NCI-H2227 treated with DMSO at 0.1 percent for 48 hours (cell line): ENCODE measurements around the gene RNF14.
"Not testable (repeated sequence)": the region's sequence is repeated elsewhere in the genome, so short reads cannot be mapped to it uniquely, and the experiment has no call there.

Source experiments
- DNase-seq: peaks from one replicate; lab custom pipeline; 2025; lab: John Stamatoyannopoulos, UW

Gene RNF14

DNA sequence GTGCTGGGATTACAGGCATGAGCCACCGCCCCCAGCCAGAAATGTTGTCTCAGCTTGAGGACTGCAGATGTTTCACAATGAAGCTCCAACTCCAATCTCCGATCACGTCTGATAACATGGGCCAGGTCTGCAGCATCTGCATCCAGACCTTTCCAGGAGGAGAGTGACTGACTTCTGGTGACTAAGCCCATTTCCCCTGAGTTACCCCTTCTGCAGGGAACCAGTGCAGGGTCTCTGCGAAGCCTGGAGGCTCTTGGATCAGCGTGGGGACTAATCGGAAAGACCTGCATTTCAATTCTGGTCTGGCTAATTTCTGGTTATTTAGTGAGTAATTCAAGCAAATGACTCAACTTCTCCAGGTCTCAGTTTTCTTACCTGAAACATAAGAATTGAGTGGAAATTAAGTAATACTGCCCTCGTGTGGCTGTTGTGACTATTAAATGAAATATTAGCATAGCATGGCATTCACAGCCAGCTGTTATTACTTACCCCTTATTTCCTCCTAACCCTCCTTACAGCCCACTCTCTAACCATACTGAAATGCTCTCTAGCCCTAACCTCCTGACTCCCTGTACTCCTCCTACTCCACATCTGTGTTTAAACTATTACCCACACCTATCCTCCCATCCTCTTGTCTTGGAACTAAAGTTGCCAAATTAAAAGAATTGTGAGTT lies 46.1 kb downstream of the RNF14 start:
- peak; percentile 16 for DNase-seq

- no peak for DNase-seq
Observed at GRCh38 chr5:142015781-142016533, 47.1 kb downstream of the RNF14 start.

- DNase-seq = no peak
Observed at GRCh38 chr5:142016556-142016955, 47.7 kb downstream of the RNF14 start.

GRCh38 chr5:142017832-142018427 lies 49.0 kb downstream of the RNF14 start:
- DNase-seq = no peak

GRCh38 chr5:142020122-142020659 lies 51.3 kb downstream of the RNF14 start:
- DNase-seq = no peak

DNA sequence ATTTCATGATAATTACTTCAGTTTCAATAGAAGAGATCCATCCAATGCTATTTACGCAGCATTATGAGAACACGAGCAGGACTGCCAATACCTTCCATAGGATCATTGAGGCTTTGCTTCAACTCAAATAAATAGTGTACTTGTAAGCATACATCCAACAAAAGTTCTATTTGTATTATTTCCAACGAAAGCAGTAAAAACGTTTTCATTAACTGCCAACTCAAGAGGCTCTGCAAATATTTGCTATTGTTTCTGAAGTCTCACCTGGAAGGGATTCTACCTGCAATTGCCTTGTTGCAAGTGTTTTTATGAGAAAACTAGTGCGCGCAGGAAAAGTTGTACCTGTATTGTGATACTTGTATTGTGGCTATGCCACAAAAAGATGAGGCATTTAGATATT lies 54.9 kb downstream of the RNF14 start:
- no peak for DNase-seq

DNA sequence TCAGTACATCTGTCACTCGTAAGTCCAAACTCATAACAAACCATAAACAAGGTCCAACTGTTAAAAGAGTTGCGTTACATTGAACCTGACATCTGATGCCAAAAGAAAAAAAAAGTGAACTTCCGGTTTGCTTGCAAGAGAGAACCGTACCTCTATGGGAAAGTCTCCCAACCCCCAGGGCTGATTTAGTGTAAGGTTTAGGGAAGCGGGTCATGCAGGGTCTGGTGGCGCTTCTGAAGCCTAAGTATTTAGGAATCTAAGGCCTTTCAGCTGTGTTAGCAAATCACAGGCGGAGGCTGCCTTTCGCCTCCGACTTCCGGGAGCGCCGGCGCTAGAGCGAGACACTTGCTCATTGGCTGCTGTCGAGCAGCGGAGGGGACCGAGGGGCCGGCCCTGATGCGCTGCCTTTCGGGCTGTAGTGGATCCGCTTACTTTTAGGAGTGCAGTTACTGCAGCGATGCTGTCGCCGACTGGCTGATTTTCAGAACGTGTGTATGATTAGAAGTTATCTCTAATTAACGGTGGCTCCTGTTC lies 55.9 kb downstream of the RNF14 start:
- peak; percentile 58 for DNase-seq

- no peak for DNase-seq
Observed at GRCh38 chr5:142025637-142026036, 56.7 kb downstream of the RNF14 start.

DNA sequence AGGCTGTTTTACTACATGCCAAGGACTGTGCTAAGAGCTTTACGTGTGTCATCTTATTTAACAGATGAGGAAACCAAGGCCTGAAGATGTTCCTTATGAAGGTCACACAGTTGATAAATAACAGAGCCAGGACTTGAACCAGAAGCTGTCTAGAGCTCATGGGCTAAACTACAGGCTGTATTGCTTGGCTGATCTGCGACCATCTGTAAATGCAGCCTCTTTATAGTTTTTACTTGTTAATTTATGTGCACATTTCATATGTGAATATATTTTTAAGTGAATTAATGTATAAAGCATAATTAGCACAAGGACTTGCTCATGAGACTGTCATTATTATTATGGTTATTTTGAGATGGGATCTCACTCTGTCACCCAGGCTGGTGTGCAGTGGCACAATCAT lies 63.2 kb downstream of the RNF14 start:
- DNase-seq = no peak

- peak; percentile 62 for DNase-seq
Observed at GRCh38 chr5:142032747-142033631, 64.1 kb downstream of the RNF14 start.

DNA sequence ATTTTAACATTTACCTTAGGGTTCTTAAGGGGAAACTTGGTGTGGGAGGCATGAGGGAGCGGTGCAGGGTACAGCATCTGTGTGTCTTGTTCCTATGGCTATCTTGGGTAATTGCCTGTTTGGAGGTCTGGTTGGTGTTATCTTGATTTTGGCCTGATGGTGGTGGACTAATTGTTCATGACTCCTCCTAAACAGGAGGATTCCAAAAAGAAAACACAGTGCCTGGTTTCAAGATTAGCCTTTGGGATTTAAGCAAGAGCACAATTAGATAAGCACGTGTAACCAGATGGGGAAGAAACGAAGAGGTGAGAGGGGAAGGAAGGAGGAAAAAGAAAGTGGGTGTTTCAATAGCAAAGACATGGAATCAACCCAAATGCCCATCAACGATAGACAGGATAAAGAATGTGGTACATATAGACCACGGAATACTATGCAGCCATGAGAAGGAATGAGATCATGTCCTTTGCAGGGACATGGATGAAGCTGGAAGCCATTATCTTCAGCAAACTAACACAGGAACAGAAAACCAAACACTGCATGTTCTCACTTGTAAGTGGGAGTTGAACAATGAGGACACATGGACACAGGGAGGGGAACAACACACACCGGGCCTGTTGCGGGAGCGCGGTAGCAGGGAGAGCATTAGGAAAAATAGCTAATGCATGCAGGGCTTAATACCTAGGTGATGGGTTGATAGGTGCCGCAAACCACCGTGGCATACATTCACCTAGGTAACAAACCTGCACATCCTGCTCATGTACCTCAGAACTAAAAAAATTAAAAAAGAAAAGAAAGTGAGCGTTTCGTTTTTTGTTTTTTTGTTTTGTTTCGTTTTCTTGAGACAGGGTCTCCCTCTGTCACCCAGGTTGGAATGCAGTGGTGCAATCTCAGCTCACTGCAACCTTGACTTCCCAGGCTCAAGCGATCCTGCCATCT lies 65.0 kb downstream of the RNF14 start:
- DNase-seq = not testable (repeated sequence)

DNA sequence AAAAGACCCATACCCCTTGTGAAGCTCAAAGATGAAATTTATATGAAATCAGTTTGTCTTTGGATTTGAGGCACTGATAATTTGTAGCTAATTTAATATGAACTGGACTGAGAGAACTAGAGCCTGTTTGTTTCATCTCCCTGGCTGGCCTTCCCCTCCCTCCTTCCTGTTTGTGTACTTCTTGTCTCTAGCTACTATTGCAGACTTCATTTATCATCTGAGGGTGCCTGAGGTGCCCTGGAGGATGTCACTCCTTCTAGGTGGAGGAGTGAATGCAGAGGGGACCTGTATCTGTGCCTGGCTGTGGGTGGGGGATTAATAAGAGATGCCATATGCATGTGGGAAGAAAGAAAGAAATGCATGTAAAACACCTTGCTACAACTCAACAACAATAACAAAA lies 66.1 kb downstream of the RNF14 start:
- no peak for DNase-seq

- DNase-seq = no peak
Observed at GRCh38 chr5:142036918-142037317, 68.0 kb downstream of the RNF14 start.

DNA sequence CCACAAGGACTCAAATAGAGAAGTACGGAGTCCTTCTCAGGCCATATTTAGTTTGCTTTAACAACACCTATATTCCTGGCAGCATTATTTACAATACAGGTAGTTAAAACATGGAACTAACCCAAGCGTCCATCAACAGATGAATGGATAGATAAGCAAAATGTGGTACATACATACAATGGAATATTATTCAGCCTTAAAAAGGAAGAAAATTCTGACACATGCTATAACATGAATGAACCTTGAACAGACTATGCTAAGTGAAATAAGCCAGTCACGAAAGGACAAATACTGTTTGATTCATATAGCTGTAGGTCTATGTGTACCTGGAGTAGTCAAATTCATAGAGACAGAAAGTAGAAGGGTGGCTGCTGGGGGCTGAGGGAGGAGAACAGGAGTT lies 68.7 kb downstream of the RNF14 start:
- not testable (repeated sequence) for DNase-seq

DNA sequence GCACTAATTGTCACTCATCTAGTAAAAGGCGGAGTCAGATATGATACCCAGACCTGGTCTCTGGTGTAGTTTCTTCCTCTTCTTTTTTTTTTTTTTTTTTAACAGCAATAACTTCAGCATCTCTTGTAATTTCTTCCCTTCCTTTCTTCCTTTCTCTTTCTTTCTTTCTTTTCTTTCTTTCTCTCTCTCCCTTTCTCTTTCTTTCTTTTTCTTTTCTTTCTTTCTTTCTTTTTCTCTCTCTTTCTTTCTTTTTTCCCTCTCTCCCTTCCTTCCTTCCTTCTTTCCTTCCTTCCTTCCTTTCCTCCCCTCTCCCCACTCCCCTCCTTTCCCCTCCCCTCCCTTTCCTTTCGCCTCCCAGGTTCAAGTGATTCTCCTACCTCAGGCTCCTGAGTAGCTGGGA lies 69.8 kb downstream of the RNF14 start:
- no peak for DNase-seq
